Ishikawa (cell line): ENCODE data around the gene SNX11.

Experiments used
- CEBPB ChIP-seq: IDR thresholded peaks from 2 replicates; pipeline ENCODE4 v1.6.1; 2012
- CREB1 ChIP-seq: IDR thresholded peaks from 2 replicates; pipeline ENCODE4 v1.6.1; 2012; ENCODE audit warnings: low read depth
- EGR1 ChIP-seq: IDR thresholded peaks from 2 replicates; pipeline ENCODE4 v1.6.1; 2012
- EP300 ChIP-seq: IDR thresholded peaks from 2 replicates; pipeline ENCODE4 v1.6.1; 2012; ENCODE audit warnings: borderline replicate concordance
- FOXM1 ChIP-seq: IDR thresholded peaks from 2 replicates; pipeline ENCODE4 v1.6.1; 2012; ENCODE audit warnings: low read depth, borderline replicate concordance
- NFIC ChIP-seq: IDR thresholded peaks from 2 replicates; pipeline ENCODE4 v1.6.1; 2012
- RAD21 ChIP-seq: IDR thresholded peaks from 2 replicates; pipeline ENCODE4 v1.6.1; 2012; ENCODE audit warnings: low read depth
- TAF1 ChIP-seq: IDR thresholded peaks from 2 replicates; pipeline ENCODE4 v1.6.1; 2012; ENCODE audit warnings: low read depth, mild to moderate bottlenecking
- TCF12 ChIP-seq: IDR thresholded peaks from 2 replicates; pipeline ENCODE4 v1.6.1; 2012; ENCODE audit warnings: low read depth
- TEAD4 ChIP-seq: IDR thresholded peaks from 2 replicates; pipeline ENCODE4 v1.6.1; 2012
- YY1 ChIP-seq: IDR thresholded peaks from 2 replicates; pipeline ENCODE4 v1.6.1; 2012; ENCODE audit warnings: low read depth
- ZBTB7A ChIP-seq: IDR thresholded peaks from 2 replicates; pipeline ENCODE4 v1.6.1; 2012; ENCODE audit warnings: low read depth
- TF ChIP-seq, protein P1 (sequence below): IDR thresholded peaks from 2 replicates; pipeline ENCODE4 v1.6.1; 2012; ENCODE audit warnings: low read depth, mild to moderate bottlenecking
- TF ChIP-seq, protein P2 (sequence below): IDR thresholded peaks from 2 replicates; pipeline ENCODE4 v1.6.1; 2012
- TF ChIP-seq, protein P3 (sequence below): IDR thresholded peaks from 2 replicates; pipeline ENCODE4 v1.6.1; 2012

SNX11 gene

DNA sequence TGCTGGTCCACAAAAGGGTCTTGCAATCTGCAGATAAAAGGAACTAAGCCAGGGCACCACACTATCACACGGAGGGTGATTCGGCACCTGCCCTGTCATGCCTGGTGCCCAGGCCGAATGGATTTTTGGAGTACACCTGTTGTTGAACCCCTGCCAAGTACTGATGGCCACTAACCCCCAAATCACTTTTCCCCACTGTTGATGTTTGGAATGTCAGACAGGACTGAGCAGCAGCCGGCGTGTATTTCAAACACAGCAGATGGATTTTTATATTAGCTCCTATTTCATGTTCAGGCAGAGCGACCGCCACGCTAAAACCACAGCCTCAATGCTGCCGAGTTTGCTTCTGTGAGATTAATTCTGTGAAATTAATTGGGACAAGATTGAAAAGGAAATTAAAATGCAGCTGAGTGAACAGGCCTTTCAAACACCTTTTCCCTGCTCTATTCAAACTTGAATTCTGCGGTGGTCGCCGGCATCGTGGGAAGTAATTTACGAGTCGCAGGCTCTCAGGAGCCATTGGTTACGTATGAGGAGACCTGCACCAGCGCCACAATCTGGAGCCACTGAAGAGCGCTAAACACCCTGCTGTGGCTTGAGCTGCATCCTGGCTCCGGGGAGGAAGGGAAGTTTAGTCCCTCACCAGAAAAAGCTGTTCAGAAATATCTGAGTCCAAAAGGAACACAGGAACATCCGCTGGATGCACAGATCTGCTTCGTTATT lies 48.5 kb downstream of the SNX11 start:
- no peak for TF ChIP-seq YY1
- no peak for TF ChIP-seq NFIC
- TF ChIP-seq, protein P1, sequence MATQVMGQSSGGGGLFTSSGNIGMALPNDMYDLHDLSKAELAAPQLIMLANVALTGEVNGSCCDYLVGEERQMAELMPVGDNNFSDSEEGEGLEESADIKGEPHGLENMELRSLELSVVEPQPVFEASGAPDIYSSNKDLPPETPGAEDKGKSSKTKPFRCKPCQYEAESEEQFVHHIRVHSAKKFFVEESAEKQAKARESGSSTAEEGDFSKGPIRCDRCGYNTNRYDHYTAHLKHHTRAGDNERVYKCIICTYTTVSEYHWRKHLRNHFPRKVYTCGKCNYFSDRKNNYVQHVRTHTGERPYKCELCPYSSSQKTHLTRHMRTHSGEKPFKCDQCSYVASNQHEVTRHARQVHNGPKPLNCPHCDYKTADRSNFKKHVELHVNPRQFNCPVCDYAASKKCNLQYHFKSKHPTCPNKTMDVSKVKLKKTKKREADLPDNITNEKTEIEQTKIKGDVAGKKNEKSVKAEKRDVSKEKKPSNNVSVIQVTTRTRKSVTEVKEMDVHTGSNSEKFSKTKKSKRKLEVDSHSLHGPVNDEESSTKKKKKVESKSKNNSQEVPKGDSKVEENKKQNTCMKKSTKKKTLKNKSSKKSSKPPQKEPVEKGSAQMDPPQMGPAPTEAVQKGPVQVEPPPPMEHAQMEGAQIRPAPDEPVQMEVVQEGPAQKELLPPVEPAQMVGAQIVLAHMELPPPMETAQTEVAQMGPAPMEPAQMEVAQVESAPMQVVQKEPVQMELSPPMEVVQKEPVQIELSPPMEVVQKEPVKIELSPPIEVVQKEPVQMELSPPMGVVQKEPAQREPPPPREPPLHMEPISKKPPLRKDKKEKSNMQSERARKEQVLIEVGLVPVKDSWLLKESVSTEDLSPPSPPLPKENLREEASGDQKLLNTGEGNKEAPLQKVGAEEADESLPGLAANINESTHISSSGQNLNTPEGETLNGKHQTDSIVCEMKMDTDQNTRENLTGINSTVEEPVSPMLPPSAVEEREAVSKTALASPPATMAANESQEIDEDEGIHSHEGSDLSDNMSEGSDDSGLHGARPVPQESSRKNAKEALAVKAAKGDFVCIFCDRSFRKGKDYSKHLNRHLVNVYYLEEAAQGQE, result no peak
- TF ChIP-seq, protein P2, sequence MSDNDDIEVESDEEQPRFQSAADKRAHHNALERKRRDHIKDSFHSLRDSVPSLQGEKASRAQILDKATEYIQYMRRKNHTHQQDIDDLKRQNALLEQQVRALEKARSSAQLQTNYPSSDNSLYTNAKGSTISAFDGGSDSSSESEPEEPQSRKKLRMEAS, result no peak
- no peak for TF ChIP-seq TEAD4
- TF ChIP-seq EGR1, result no peak
- no peak for TF ChIP-seq TAF1
- no peak for TF ChIP-seq CREB1
- TF ChIP-seq ZBTB7A, result no peak

DNA sequence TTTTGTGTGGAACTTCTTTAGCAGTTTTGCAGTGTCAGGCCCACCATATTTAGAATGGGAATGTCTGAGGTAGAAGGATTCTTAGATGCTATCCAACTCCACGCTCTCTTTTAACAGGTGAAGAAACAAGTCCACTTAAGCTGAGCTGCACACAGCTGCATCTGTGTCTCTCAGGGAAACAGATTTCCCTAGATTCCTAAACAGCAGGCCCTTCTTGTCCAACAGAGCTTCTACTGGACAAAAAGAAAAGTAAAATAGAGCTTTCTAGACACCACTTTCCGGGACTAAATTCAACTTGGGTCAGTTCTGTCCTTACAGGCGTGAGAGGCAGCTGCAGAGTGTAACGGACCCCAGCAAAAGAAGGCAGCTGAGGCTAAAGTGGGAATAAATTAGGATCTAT lies 51.7 kb downstream of the SNX11 start:
- TF ChIP-seq, protein P1, result no peak
- no peak for TF ChIP-seq RAD21
- TF ChIP-seq YY1, result no peak
- TF ChIP-seq, protein P2, result no peak
- no peak for TF ChIP-seq TEAD4
- TF ChIP-seq EGR1, result no peak
- TF ChIP-seq FOXM1, result no peak
- no peak for TF ChIP-seq CEBPB
- no peak for TF ChIP-seq ZBTB7A
- TF ChIP-seq CREB1, result no peak
- TF ChIP-seq, protein P3, sequence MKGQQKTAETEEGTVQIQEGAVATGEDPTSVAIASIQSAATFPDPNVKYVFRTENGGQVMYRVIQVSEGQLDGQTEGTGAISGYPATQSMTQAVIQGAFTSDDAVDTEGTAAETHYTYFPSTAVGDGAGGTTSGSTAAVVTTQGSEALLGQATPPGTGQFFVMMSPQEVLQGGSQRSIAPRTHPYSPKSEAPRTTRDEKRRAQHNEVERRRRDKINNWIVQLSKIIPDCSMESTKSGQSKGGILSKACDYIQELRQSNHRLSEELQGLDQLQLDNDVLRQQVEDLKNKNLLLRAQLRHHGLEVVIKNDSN, result no peak
- TF ChIP-seq NFIC, result no peak
- TF ChIP-seq EP300, result no peak
- TF ChIP-seq TCF12, result no peak
- TF ChIP-seq TAF1, result no peak

DNA sequence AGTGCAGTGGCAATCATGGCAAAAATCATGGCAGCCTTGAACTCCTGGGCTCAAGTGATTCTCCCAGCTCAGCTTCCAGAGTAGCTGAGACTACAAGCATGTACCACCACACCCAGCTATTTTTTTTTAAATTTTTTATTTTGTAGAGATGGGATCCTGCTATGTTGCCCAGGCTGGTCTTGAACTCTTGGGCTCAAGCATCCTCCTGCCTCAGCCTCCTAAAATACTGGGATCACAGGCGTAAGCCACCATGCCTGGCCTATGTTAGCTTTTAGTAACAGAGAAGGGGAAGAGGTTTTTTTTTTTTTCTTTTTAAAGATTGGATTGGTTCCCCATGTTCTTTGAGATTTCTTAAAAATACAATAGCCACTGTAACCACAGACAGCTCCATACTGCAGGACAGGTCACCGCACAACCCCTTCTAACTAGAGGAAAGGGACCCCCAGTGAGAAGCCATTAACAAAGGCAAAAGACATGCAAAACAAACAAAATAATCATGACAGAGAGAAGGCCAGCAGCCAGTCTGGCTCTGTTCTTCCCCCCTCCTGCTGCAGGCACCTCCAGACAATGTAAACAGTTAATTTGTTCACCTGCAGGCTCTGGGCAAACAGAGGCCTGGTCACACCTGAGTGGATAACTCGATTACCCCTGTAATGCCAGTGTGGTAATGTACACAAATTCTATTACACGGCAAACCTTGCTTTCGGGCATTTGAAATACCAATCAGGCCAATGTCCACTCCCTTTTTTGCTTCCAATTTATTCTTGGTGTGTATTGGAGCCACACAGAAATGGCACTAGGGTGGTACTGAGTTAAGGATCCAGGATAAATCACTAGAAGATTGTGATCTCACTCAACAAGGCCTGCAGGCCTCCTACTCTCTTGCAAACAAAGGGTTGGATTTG lies 52.9 kb downstream of the SNX11 start:
- TF ChIP-seq TCF12, result peak; percentile 49; the same call in 1 of the 2 replicates
- TF ChIP-seq, protein P3, result no peak
- no peak for TF ChIP-seq ZBTB7A

DNA sequence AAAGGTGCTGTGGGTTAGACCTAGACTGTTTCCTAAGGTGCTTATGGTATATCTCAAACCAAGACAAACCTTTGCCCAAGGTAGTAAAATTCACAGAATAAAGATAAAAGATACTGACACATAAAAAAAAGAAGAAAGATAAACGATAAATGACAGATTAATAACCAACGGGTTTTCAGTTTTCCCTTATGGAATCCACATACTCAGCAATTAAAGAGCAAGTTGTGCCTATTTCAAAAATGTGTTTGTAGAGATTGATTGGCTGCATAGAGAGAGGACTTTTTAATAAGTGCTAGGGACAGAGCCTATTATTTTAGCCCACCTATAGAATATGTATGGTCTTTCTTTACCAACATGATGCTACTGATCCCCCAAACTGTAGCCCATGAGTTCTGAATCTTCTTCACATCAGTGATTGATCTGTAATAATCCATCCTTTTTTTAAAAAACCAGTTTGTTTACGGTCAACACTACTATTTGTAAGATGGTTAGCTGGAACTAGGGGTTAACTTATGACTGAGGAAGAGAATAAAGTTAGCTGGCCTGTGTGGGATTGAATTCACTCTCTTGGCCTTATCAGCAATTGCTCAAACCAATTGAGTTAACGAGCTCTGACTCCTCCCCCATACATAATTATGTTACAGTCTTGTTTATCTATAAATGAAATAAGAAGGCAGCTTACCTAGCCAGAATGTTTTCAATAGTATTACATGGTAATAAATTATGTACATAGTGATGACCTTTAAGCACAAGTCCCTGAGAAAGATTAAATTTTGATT lies 53.8 kb downstream of the SNX11 start:
- TF ChIP-seq ZBTB7A (no peak), CEBPB (no peak), TCF12 (no peak), TEAD4 (no peak), YY1 (no peak), RAD21 (no peak), NFIC (no peak), FOXM1 (no peak), TAF1 (no peak), CREB1 (no peak), EGR1 (no peak), EP300 (no peak)
- TF ChIP-seq, protein P2, result no peak
- TF ChIP-seq, protein P1, result no peak
- TF ChIP-seq, protein P3, result no peak
